HG02763 (cell line): Measurements from ENCODE around the gene TREX2.

ENCODE experiments used
- ATAC-seq: cut with Tn5 transposase; IDR thresholded peaks from one replicate; pipeline ENCODE4 v1.9.1; 2021; ENCODE audit warnings: mild to moderate bottlenecking, moderate library complexity; ENCODE audit not compliant: unreplicated experiment

The TREX2 gene

GRCh38 chrX:153476666-153477363, 31.0 kb upstream of the TREX2 start:
- ATAC-seq = no peak

DNA sequence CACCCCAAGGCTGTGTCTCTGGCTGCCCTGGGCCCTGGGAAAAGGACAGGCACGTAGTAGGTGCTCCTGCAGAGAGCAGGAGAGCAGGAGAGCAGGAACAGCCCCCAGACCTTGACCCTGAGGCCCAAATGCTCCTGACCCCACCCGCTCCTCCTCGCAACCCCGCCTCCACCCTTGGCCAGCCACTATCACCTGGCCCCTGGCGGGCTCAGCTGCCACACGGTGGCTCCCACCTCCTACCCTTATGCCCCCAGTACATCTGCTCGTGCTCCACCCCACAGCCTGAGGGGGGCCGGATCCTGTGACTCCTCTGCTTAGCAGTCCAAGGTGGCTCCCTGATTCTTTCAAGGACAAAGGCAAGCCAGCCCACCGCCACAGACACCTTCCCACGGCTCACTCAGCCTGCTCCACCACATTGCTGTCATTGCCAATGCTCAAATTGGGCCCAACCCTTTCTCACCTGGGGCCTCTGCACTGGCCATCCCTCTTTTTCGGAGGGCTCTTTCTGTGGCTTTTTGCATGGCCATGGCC, 30.0 kb upstream of the TREX2 start:
- no peak for ATAC-seq

- no peak for ATAC-seq
These were observed 29.4 kb upstream of the TREX2 start for GRCh38 chrX:153475271-153475670.

DNA sequence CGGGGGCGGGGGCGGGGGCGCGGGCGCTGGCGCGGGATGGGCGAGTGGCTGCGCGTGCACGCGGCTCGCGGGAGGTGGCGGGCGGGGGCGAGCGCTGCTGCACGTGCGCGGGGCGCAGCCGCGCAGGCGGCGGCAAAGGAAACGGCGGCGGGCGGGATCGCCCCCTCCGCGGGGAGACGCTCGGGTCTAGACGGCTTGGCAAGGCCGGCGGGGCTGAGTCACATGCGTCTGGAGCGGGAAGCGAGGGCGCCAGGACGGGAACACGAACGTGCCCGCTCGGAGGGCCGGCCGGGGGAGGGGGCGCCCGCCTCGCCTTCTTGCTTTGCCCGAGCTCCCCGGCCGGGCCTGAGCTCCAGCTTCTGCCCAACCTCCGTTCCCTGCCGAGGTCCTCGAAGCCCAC, 28.9 kb upstream of the TREX2 start:
- no peak for ATAC-seq

DNA sequence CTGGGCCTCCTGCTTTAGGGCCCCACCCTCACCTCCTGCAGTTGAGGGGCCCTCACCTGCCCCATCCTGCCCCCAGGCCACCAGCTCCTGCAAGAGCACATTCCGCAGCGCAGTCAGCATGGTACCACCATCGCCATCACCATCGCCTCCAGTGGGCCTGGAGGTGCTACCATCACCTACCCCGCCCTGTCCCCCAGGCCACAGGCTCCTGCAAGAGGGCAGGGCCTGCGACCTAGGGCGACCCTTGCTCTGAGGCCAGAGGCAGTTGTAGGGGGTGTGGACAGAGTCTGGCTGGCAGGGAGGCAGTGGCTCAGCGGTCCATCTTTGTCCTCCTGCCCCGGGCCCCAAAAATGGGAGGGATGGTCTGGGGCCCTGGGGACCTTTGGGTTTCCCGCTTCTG, 28.4 kb upstream of the TREX2 start:
- ATAC-seq = no peak

- ATAC-seq = no peak
These were observed 27.3 kb upstream of the TREX2 start for GRCh38 chrX:153473126-153473525.

- ATAC-seq = no peak
These were observed 25.9 kb upstream of the TREX2 start for GRCh38 chrX:153471663-153472280.

GRCh38 chrX:153470411-153471363, 24.8 kb upstream of the TREX2 start, which contains the start of gene HAUS7:
HAUS7 (minus strand) TSS chrX:153470576; CDS start chrX:153470557, 19 bp downstream.
- peak; percentile 78 for ATAC-seq

- ATAC-seq = peak; percentile 31
These were observed 24.1 kb upstream of the TREX2 start for GRCh38 chrX:153469811-153470410.

- no peak for ATAC-seq
These were observed 22.2 kb upstream of the TREX2 start for GRCh38 chrX:153468008-153468580.

DNA sequence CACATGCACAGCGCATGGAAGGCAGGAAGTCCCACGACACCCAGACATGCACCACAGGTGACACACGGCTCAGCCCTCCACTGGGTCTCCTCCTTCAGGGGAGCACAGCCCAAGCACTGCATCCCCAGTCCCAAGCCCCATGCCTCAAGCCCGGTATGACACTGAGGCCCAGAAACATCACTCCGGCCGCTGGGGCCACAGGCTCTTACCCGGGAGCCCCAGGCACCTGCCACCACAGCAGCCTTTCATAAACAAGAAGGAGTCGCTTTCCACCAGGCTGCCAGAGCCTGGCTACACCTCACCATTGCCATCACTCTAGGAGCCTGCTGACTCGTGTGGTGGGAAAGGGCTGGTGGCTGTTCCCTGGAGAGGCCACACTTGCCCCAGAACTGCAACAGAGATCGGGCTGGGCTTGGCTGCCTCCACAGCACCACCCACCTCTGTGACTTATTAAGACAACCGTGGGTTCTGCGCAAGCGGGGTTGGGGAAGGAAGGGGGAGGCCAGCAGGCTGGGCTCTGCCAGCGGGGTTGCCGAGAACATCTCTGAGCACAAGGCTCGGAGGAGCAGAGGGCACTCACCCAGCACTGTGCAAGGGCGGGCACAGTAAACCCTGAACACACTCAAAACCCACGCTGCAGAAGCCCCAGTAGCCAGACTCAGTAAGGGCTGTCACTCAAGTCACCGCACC, 20.0 kb upstream of the TREX2 start:
- ATAC-seq = no peak

DNA sequence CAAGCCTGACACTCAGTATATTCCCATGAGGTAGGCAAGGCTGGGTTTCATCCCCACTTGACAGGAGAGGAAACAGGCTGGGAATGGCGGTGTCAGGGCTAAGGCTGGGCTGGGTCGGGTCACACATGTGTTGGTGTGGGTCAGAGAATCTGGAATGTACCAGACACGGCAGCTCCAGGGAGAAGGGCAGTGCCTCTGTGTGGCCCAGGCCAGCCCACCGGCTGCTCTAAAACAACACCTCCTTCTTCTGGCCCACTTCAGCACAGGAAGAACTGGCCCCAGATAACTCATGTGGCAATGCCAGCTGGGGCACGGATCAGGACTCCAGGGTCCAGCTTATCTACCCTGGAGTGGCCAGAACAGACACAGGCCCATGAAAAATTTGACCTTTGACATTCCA, 18.3 kb upstream of the TREX2 start:
- ATAC-seq = no peak

- ATAC-seq = no peak
These were observed 17.7 kb upstream of the TREX2 start for GRCh38 chrX:153463556-153463955.

- ATAC-seq = no peak
These were observed 17.2 kb upstream of the TREX2 start for GRCh38 chrX:153463031-153463430.

DNA sequence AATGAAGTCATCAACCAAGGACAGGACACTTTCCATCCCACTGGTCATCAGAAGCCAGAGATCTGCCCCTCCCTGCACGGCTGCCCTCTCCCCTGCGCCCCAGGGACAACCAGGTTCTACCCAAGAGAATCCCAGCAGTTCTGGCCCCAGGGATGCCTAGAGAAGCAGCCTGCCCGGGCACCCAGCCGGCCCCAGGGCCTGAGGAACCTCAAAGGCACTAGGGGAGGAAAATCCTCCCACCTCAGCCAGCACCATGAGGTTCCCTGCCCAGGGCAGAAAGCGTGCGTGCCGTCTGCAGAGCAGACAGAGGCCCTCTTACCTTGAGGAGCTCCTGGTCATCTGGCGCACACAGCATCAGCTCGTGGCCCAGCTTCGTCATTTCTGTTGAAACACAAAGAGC, 16.4 kb upstream of the TREX2 start:
- no peak for ATAC-seq

GRCh38 chrX:153460826-153461225, 15.0 kb upstream of the TREX2 start:
- no peak for ATAC-seq

DNA sequence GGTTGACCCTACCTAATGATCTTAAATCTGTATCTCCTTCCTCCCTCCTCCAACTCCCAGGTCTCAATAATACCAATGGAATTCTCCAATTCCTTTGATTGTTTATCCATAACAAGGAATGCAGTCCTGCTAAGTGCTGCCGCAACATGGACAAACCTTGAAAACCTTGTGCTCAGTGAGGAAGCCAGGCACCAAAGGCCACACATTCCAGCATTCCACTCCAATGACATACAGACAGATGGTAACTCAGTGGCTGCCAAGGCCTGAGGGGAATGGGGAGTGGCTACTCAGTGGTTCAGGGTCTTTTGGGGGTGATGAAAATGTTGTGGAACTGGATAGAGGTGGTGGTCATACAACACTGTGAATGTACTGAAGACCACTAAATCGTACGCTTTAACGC, 14.1 kb upstream of the TREX2 start:
- no peak for ATAC-seq

GRCh38 chrX:153458476-153458875, 12.6 kb upstream of the TREX2 start:
- no peak for ATAC-seq

DNA sequence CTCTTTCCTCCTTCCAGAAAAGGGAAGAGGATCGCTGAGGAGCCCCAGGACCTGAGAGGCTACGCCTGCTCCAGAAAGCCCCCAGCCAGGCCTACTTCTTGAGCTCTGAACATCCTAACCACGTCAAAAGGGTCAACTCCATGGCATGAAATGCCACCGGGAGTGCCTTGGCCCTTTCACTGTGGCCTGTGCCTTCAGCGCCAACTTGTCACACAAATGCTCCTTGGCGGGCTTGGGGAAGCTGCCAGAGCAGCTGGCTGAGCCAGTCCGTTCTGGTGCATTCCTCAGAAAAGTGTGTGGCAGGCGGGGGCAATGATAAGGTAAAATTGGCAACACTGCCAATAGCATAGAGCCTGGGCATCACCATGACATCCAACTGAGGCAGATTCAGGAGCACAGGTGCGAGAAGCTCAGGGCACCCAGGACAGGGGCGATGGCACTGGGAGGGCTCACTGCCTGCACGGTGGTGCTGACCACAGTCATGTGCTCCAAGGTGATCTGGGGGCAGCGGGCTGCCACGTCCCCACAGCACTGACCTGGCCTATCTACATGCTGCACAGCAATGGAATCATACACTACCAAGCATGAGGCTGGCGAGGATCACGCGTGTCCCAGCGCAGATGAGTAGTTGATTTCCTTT, 12.1 kb upstream of the TREX2 start:
- ATAC-seq = no peak
